Endothelial cell of umbilical vein (primary cell): ENCODE results near the gene FCER2. TPM values are rescaled to one million over a fixed set of nuclear protein-coding genes. Genes with fewer than 3 reads are reported as not detected.

Experiments
- BruUV-seq: library from RNA; stranded (reverse); fragments of 400-500 nt; replicated peaks from 2 replicates; lab custom pipeline; 2021; lab: Mats Ljungman, UMichigan
- CTCF ChIA-PET: fragments of 300-600, 350-600 bp; sonication (Branson Sonifier 250); formaldehyde crosslinking; loops from one replicate; lab custom pipeline; 2021; ENCODE audit warnings: antibody characterized with exemption, inconsistent platforms; lab: Charles Lee
- POLR2A ChIA-PET: fragments of 300-600, 350-600 bp; sonication (Branson Sonifier 250); formaldehyde crosslinking; loops from one replicate; lab custom pipeline; 2021; ENCODE audit warnings: antibody characterized with exemption, inconsistent platforms; lab: Charles Lee
- DNase-seq: peaks from one replicate; pipeline ENCODE4 v3.0.0-alpha.2; 2011; ENCODE audit warnings: low read depth, low spot score
- FAIRE-seq: peaks from 2 replicates; lab custom pipeline; 2011; peaks lifted over from hg19 to GRCh38; lab: Jason Lieb, UNC
- H2AFZ ChIP-seq: 2 replicates; pipeline ENCODE4 v1.6.0; 2012; ENCODE audit warnings: low read depth, low read length, control low read depth, inconsistent platforms
- H3K27ac ChIP-seq: 2 replicates; pipeline ENCODE4 v1.5.1; 2011; ENCODE audit warnings: low read depth, mild to moderate bottlenecking, control low read depth, low read length, moderate library complexity; ENCODE audit not compliant: insufficient read depth
- H3K27me3 ChIP-seq, 2 experiments: 2 replicates each; pipeline versions ENCODE4 v1.6.0 to v1.6.1; 2011; ENCODE audit warnings: low read length in 2 of 2, mixed read lengths in 1 of 2; ENCODE audit not compliant: control insufficient read depth in 2 of 2, insufficient read depth in 2 of 2
- H3K36me3 ChIP-seq, 2 experiments: 2 replicates in 1 of 2; 3 replicates in 1 of 2; pipeline ENCODE4 v1.5.1; 2011; ENCODE audit warnings: low read length in 2 of 2, mild to moderate bottlenecking in 1 of 2, moderate library complexity in 1 of 2; ENCODE audit not compliant: control insufficient read depth in 2 of 2, insufficient read depth in 2 of 2; ENCODE audit errors: extremely low read depth in 1 of 2
- H3K4me1 ChIP-seq: 3 replicates; pipeline ENCODE4 v1.5.1; 2011; ENCODE audit warnings: mild to moderate bottlenecking, low read length; ENCODE audit not compliant: control insufficient read depth, insufficient read depth; ENCODE audit errors: extremely low read depth
- H3K4me2 ChIP-seq: 2 replicates; pipeline ENCODE4 v1.6.1; 2011; ENCODE audit warnings: low read length, control low read depth, mixed read lengths; ENCODE audit not compliant: insufficient read depth
- H3K4me3 ChIP-seq, 3 experiments: fragments of 200-600 bp in 1 of 3; sonication (generic), shearing (Covaris generic) in 1 of 3; replicated peaks in 1 of 3; 2 replicates each; pipeline ENCODE4 v1.5.1; 2011 to 2016; ENCODE audit warnings: control low read depth in 3 of 3, low read length in 3 of 3, mild to moderate bottlenecking in 2 of 3, inconsistent platforms in 1 of 3, low read depth in 1 of 3, moderate library complexity in 1 of 3; ENCODE audit not compliant: insufficient read depth in 1 of 3
- H3K79me2 ChIP-seq: 2 replicates; pipeline ENCODE4 v1.6.0; 2012; ENCODE audit warnings: low read length, inconsistent platforms; ENCODE audit not compliant: control insufficient read depth, insufficient read depth
- H3K9ac ChIP-seq: replicated peaks from 2 replicates; pipeline ENCODE3; 2011; ENCODE audit warnings: low read length, control low read depth; ENCODE audit not compliant: insufficient read depth; ENCODE audit errors: extremely low read depth
- H3K9me1 ChIP-seq: replicated peaks from 3 replicates; pipeline ENCODE4 v1.6.0; 2011; ENCODE audit warnings: mild to moderate bottlenecking, low read length; ENCODE audit not compliant: control insufficient read depth, insufficient read depth; ENCODE audit errors: extremely low read depth
- H3K9me3 ChIP-seq: replicated peaks from 2 replicates; pipeline ENCODE4 v1.5.1; 2012; ENCODE audit warnings: low read length, inconsistent platforms; ENCODE audit not compliant: control insufficient read depth, insufficient read depth
- H4K20me1 ChIP-seq: replicated peaks from 2 replicates; pipeline ENCODE3; 2011; ENCODE audit warnings: mild to moderate bottlenecking, low read length; ENCODE audit not compliant: control insufficient read depth, insufficient read depth; ENCODE audit errors: extremely low read depth
- CTCF ChIP-seq, 2 donors: IDR thresholded peaks; 1 replicate in 1 of 2; 2 replicates in 1 of 2; pipeline ENCODE4 v1.5.1; 2011; ENCODE audit warnings: low read length in 2 of 2, mild to moderate bottlenecking in 2 of 2, moderate library complexity in 2 of 2, control low read depth in 1 of 2, inconsistent platforms in 1 of 2, low read depth in 1 of 2; ENCODE audit not compliant: insufficient read depth in 1 of 2; ENCODE audit errors: extremely low read depth in 1 of 2
- EZH2 ChIP-seq: IDR thresholded peaks from 2 replicates; pipeline ENCODE4 v1.6.1; 2012; ENCODE audit warnings: borderline replicate concordance, low read depth, mild to moderate bottlenecking, moderate library complexity, low read length, inconsistent platforms; ENCODE audit not compliant: severe bottlenecking
- FOS ChIP-seq: IDR thresholded peaks from 2 replicates; pipeline ENCODE4 v1.6.1; 2011; ENCODE audit warnings: mild to moderate bottlenecking, low read length, moderate library complexity, borderline replicate concordance; ENCODE audit not compliant: insufficient read depth
- GATA2 ChIP-seq: IDR thresholded peaks from 2 replicates; pipeline ENCODE4 v1.7.0; 2011; ENCODE audit warnings: low read depth, mild to moderate bottlenecking, moderate library complexity, mixed read lengths, low read length; ENCODE audit not compliant: insufficient read length, insufficient read depth
- JUN ChIP-seq: IDR thresholded peaks from 2 replicates; pipeline ENCODE4 v1.6.1; 2011; ENCODE audit warnings: borderline replicate concordance, low read depth; ENCODE audit not compliant: insufficient read length, insufficient read depth
- MAX ChIP-seq: IDR thresholded peaks from 2 replicates; pipeline ENCODE4 v1.6.1; 2011; ENCODE audit not compliant: insufficient read depth, insufficient read length
- MYC ChIP-seq: IDR thresholded peaks from one replicate; pipeline ENCODE4 v1.6.1; 2011; ENCODE audit warnings: mild to moderate bottlenecking, low read depth, low read length
- POLR2A ChIP-seq: IDR thresholded peaks from 2 replicates; pipeline ENCODE4 v1.6.1; 2012; ENCODE audit warnings: low read depth, mild to moderate bottlenecking, control low read depth, low read length
- POLR2AphosphoS5 ChIP-seq: IDR thresholded peaks from 2 replicates; pipeline ENCODE4 v1.6.1; 2012; ENCODE audit warnings: low read depth, mild to moderate bottlenecking, control low read depth, low read length, moderate library complexity; ENCODE audit not compliant: insufficient read depth
- dilution Hi-C: fragments of 300-500 bp; cut with MboI; formaldehyde crosslinking; loops from one replicate; pipeline ENCODE4 v1.15.0; 2019; ENCODE audit warnings: low sequenced_read_pairs; ENCODE audit not compliant: extremely low pct_ligation_motif_present
- intact Hi-C: fragments of 100-400 bp; cut with micrococcal nuclease; formaldehyde crosslinking; loops from one replicate; pipeline ENCODE4 v1.10.0; 2022
- polyA plus RNA-seq, 4 experiments: library from polyadenylated mRNA; depleted of rRNA in 3 of 4; stranded (reverse) in 3 of 4; unstranded in 1 of 4; fragments of >200 nt; gene quantifications; 2 replicates each; pipeline versions ENCODE4 v1.2.1 to v1.2.3, GENCODE V29; 2011 to 2012; ENCODE audit warnings: missing spikeins in 1 of 4
- total RNA-seq: library from RNA; stranded (reverse); gene quantifications from 2 replicates; pipeline ENCODE4 v1.2.3, GENCODE V29; 2021

FCER2 gene
- total and polyA plus RNA-seq, 2 donors (not counting 3 experiments of a cell fraction or from before 2014, with no cell fraction given), result not detected

DNA sequence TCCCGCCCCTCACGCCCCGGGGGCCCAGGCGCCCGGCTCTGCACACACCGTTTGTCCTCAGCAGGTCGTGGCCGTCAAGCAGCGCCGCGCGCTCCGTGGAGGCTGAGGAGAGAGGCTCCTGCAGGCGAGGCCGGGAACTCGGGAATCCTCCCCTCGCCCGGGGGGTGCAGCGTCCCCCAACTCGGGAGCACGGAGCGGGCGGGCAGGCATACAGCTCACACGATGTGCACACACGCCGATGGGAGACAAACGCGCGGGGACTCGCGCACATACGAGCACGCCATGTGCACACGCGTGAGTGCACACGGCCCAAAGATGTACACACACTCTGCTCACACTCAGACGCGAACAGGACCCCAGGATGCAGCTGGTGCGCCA lies 29.3 kb upstream of the FCER2 start:
- no peaks in the 10 kb centered on the region for H3K9me1 ChIP-seq
- no peak overlapping the region for H3K27ac ChIP-seq
- TF ChIP-seq MAX (no peak), MYC (no peak), POLR2A (no peak), EZH2 (no peak), POLR2AphosphoS5 (no peak), FOS (no peak), GATA2 (no peak), CTCF (IDR thresholded peaks at IDR 0.05; ENCODE audit: extremely low read depth in 1 of 2, insufficient read depth in 1 of 2, low read depth in 1 of 2, low read length in 2 of 2) (no peak), JUN (no peak)
- no TSS peak for BruUV-seq
- no peak overlapping the region for H3K4me3 ChIP-seq
- H3K4me1 ChIP-seq, result no peaks in the 10 kb centered on the region
- H3K9me3 ChIP-seq, result no peaks in the 10 kb centered on the region
- CTCF ChIA-PET, result interaction anchor here (1.2 kb wide), 1 partner anchor 50 kb away, joined by 3 read pairs; the partner anchor contains the start of gene TRAPPC5
- H3K4me2 ChIP-seq, result no peak overlapping the region
- FAIRE-seq (no peak), DNase-seq (no peak)
- POLR2A ChIA-PET, result no interaction called here
- no peaks in the 10 kb centered on the region for H3K79me2 ChIP-seq
- no peak overlapping the region for H3K9ac ChIP-seq
- intact Hi-C loops, result no loop called here
- dilution Hi-C loops, result no loop called here
- peaks cover 35 to 40% of the 10 kb centered on the region in 2 experiments for H3K27me3 ChIP-seq
- no peak overlapping the region for H2AFZ ChIP-seq
- H4K20me1 ChIP-seq, result no peaks in the 10 kb centered on the region
- no peaks in the 10 kb centered on the region for H3K36me3 ChIP-seq
